Activated CD4-positive, CD25-positive, alpha-beta regulatory T cell treated with anti-CD3 and anti-CD28 coated beads, Interleukin-2, amount 50 U/mL, for 16 hours (primary cell): ENCODE data around the gene ADAMTS17.

ENCODE experiments used
- DNase-seq: peaks from one replicate; pipeline ENCODE4 v3.0.0-alpha.2; 2020; ENCODE audit warnings: low read depth, low spot score

ADAMTS17 gene

DNA sequence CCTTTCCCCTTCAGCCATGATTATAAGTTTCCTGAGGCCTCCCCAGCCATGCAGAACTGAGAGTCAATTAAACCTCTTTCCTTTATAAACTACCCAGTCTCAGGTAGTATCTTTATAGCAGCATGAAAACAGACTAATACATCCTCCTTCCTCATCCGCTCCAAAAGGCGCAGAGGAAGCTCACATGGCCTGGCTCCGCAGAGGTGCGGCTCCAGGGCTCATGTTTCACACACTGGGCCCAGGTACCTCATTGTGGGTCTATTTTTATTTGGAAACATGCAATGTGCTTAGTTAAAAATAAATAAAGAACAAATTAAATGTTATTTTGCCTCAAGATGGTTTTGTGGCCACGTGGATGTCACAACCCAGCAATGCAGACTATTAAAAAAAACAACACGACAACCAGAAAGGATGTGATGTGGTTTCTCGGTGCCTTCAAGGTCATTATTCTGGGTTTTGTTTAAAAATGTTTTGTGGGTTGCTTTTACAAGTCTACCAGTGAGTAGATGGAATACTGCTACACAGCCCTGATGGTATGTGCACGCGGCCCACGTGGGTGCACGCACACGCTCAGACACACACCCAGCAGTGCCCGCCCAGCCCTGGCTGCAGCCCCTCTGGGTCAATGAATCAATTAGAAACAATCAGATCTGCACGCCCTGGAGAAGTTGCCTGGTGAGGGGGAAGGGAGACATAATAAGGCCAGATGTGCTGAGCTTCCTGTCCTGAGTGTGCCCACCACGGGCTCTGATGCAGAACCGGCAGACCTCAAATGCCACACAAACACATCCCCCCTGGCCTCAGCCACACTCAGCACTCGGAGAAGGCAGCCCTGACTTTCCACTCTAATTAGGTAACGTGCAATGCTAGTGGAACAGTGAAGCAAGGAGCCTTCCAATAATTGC is 140.1 kb downstream of the ADAMTS17 start:
- no peak for DNase-seq

DNA sequence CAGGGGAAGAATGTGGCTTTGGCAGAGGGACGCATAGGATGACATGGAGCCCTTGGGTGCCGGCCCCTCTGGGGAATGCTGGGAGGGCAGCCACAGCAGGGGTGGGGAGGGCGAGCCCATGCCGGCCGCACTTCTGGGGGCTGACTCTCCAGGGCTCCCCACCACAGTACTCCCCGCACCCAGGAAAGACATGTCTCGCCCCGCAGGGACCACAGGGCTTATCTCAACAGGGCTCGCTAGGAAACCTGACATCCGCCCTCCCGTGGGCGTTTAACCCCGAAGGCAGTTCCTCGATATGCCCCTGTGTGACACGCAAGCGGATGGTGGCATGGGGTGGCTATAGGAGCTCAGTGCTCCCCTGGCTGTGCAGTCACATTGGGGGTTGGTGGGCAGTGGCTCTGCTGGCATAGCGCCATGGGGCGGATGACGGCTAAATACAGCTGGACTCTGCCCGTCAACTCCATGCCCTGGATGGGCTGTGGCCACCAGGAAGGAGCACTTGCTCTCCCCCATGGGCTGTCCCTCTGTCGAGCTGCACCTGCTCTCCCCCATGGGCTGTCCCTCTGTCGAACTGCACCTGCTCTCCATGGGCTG is 141.4 kb downstream of the ADAMTS17 start:
- DNase-seq, result no peak

DNA sequence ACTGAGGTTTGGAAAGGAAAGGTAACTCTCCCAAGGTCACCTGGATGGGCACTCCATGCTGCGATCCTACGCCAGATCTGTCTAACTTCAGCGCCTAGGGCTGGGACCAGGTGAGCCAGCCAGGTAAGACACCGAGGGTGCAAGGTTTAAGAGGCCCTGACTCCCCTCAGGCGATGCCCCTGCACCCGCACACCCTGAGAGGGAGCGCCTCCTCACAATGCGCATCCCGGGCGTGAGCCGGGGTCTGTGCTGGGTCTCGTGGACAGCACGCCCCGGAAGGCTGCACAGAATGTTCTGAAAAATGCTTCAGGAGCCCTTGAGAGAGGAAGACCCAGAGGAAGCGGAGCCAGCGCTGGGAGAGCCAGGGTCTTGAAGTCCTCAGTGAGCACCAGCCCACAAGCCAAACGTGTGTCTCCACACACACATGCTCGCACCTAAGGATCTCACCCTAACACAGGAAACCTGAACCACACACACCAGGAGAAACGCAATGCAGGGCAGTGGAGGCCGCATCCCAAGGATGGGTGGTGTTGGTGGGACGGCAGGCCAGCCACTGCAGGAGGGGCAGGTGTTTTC is 142.0 kb downstream of the ADAMTS17 start:
- DNase-seq, result no peak

GRCh38 chr15:100198442-100198841 is 143.3 kb downstream of the ADAMTS17 start:
- no peak for DNase-seq

GRCh38 chr15:100196326-100197058 is 145.3 kb downstream of the ADAMTS17 start:
- no peak for DNase-seq

DNA sequence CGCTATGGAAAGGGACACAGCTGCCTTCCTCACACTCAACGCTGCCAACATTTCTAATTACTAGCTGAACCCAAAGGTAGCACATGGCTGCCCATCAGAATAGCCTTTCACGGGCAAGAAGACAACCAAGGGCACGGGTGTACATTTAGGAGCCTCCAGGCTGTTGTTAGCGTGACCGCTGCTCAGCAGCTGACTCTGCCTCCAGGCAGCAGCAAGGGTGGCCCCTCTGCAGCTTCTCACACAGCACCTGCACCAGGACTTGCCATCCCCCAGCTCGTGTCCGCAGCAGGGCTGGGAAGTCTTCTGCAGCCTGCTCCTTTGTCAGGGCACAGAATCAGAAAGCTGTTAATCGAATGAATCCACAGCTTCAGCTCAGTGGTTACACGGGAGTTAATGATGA is 146.8 kb downstream of the ADAMTS17 start:
- DNase-seq, result no peak

GRCh38 chr15:100193277-100193860 is 148.4 kb downstream of the ADAMTS17 start:
- DNase-seq, result no peak

- DNase-seq, result no peak
Observed at GRCh38 chr15:100192097-100193080, 149.4 kb downstream of the ADAMTS17 start.

- no peak for DNase-seq
Observed at GRCh38 chr15:100191161-100191560, 150.6 kb downstream of the ADAMTS17 start.

- DNase-seq, result no peak
Observed at GRCh38 chr15:100190675-100191074, 151.1 kb downstream of the ADAMTS17 start.

DNA sequence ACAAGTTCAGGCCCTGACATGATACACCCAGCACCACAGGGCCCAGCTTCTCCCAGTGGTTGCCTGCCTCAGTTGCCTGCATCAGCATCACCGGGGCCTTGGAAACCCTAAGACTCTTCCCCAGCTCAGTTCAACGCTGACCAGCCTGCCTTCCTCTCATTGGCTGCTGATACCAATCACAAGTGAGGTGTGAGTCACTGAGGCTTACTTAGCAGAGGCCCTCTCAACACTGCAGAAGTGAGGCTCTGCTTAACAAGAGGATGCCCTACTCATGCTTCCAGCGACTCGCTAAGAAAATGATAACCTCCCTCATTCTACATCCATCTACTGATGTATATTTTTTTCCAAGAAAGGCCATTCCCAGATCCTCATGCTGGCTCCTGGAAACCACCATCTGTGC is 151.9 kb downstream of the ADAMTS17 start:
- DNase-seq, result no peak

DNA sequence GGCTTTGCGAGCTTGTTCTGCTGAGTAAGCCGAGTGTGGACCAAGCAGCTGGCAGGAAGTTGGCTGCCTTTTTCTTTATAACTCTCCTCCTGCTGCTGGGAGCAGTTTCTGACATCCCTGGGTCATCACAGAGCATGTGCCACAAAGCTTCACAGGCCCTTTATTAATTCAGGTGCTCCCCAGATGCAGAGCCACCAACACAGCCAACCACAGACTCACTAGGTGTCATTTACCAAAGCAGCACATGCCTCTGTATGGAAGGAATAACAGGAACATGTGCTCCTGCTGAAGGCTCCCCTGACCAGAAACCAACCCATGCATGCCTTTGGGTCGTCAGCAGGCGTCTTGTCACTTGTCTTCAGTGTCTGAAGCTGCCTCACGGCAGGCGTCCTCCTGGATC is 152.5 kb downstream of the ADAMTS17 start:
- DNase-seq, result no peak

GRCh38 chr15:100187677-100188076 is 154.1 kb downstream of the ADAMTS17 start:
- no peak for DNase-seq

DNA sequence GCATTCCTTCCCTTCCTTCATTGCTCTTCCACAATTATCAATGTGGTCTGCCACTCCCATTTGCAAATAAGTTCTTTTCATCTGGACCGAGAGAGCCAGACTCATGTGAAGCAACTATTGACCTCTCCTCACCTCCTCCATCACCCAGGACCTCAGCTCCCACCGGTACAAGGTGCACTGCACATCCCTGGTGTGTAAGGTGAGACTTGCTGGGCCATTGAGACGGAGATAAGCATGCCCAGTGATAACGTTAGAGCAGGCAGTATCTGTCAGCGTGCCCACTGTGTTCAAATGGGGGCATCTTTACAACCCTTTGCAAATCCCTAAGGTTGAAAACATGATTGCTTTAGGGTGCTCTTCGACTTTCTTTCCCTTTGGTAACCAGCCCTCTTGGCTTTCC is 154.8 kb downstream of the ADAMTS17 start:
- DNase-seq, result no peak

GRCh38 chr15:100186366-100186765 is 155.4 kb downstream of the ADAMTS17 start:
- DNase-seq, result no peak

- DNase-seq, result no peak
Observed at GRCh38 chr15:100183921-100184495, 157.8 kb downstream of the ADAMTS17 start.

- DNase-seq, result no peak
Observed at GRCh38 chr15:100180921-100181320, 160.9 kb downstream of the ADAMTS17 start.

DNA sequence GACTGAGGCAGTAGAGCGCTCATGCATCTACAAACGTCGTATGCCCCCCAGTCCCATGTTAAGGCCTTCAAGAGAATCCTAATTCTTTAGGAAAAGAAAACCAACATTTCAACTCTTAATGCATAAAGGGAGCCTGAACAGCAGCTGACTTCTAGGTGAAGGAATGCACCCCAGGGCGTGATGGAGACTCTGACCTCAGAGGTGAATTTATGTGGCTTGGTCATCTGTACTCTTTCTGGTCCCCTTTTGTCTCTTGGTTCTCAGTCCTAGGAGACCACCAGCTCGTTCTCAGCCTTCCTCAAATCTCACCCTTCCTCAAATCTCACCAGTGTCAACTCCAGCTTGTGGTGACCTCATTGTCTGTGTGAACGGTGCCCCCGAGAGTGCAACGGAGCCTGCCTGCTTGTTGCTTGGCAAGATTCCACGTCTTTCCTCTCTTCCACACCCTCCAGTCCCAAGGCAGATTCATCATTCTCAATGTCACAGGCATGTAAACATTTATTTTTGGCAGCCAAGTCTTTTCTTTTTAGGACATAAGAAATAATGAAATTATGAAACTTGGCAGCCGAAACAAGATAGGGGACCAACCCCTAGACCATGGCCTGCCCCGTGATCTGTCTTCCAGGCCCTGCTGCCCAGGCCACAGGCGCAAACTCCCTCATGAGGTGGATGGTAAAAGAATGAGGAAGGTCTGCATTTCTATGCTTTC is 166.2 kb downstream of the ADAMTS17 start:
- DNase-seq, result no peak

GRCh38 chr15:100174904-100175275 is 166.9 kb downstream of the ADAMTS17 start:
- no peak for DNase-seq
